Neural crest cell (in vitro differentiated cells): ENCODE data around the gene AGPAT3. TPM values are rescaled to one million over a fixed set of nuclear protein-coding genes. Genes with fewer than 3 reads are reported as not detected.
A peak's percentile ranks its signal among the peaks of the same experiment; 100 is the strongest.

ENCODE experiments used
- DNase-seq: peaks from one replicate; pipeline ENCODE4 v3.0.0; 2021; ENCODE audit warnings: low read depth, mixed read lengths, low spot score
- H3K27ac Mint-ChIP-seq: one replicate; pipeline ENCODE4 v1.8.0; 2021; ENCODE audit warnings: mild to moderate bottlenecking, mixed read lengths; ENCODE audit not compliant: unreplicated experiment
- H3K27me3 Mint-ChIP-seq: 2 replicates; pipeline ENCODE4 v1.8.0; 2021; ENCODE audit warnings: low read depth, mild to moderate bottlenecking, mixed read lengths
- H3K36me3 Mint-ChIP-seq: 2 replicates; pipeline ENCODE4 v1.8.0; 2021; ENCODE audit warnings: low read depth, mild to moderate bottlenecking, mixed read lengths
- H3K4me1 Mint-ChIP-seq: 2 replicates; pipeline ENCODE4 v1.8.0; 2021; ENCODE audit warnings: mixed read lengths
- H3K4me3 Mint-ChIP-seq: one replicate; pipeline ENCODE4 v1.8.0; 2021; ENCODE audit warnings: mild to moderate bottlenecking, mixed read lengths
- H3K9me3 Mint-ChIP-seq: 2 replicates; pipeline ENCODE4 v1.8.0; 2021; ENCODE audit warnings: mixed read lengths
- total RNA-seq: library from RNA; stranded (reverse); gene quantifications from 2 replicates; pipeline ENCODE4 v1.2.1, GENCODE V29; 2021
- TF ChIP-seq, protein P1 (sequence below): fragments of 200-600 bp; sonication (generic); conservative IDR thresholded peaks from 2 replicates; pipeline ENCODE4 v1.5.0; 2021; ENCODE audit warnings: antibody characterized with exemption, mild to moderate bottlenecking

Gene AGPAT3
- total RNA-seq, 1 donor from 2014 or later: 37.3 TPM

DNA sequence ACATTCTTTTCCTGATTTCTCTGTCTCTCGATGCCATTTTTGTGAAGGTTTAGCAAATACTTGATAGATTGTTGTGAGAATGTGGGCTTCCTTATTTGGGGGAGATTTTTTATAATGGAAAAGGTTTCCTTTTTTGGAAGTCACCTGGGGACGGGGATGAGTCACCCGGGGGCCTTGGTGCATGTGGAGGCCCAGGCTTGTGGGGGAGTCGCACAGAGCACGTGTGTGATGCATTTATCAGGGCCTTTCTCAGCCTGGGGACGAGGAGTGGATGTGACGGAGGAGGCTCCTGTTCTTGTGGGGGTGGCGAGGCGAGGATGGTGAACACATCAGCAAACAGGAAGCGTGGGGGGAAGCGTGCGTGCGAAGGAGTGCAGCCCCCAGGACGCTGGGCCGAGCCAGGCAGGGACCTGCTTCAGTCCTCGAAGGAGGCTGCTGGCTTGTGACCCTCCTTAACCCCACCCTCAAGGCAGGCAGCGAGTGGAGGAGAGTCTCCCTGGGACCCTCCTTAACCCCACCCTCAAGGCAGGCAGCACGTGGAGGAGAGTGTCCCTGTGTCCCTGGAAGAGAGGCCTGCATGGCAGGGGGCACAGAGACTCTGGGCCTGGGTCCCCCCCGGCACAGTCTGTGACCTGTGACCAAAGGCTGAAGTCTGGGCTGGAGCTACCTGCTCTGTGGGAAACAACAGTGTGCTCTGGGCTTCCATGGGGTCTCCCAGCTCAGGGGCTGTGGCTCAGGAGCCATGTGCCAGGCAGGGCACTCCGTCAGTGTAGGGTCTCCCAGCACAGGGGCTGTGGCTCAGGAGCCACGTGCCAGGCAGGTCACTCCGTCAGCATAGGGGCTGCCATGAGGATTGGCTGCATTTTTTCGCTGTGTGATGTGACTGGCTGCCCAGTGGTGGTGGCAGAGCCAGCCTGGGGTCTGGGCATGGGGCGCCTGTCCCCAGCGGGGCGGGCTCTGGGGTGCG, 57.2 kb downstream of the AGPAT3 start:
- Mint-ChIP-seq H3K4me1 (peaks cover 53% of the 10 kb centered on the region), H3K27me3 (no peaks in the 10 kb centered on the region), H3K4me3 (peak overlapping the region; percentile 4), H3K36me3 (no peaks in the 10 kb centered on the region), H3K9me3 (no peaks in the 10 kb centered on the region), H3K27ac (peak overlapping the region; percentile 57)
- no peak for DNase-seq
- TF ChIP-seq, protein P1, sequence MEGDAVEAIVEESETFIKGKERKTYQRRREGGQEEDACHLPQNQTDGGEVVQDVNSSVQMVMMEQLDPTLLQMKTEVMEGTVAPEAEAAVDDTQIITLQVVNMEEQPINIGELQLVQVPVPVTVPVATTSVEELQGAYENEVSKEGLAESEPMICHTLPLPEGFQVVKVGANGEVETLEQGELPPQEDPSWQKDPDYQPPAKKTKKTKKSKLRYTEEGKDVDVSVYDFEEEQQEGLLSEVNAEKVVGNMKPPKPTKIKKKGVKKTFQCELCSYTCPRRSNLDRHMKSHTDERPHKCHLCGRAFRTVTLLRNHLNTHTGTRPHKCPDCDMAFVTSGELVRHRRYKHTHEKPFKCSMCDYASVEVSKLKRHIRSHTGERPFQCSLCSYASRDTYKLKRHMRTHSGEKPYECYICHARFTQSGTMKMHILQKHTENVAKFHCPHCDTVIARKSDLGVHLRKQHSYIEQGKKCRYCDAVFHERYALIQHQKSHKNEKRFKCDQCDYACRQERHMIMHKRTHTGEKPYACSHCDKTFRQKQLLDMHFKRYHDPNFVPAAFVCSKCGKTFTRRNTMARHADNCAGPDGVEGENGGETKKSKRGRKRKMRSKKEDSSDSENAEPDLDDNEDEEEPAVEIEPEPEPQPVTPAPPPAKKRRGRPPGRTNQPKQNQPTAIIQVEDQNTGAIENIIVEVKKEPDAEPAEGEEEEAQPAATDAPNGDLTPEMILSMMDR: no peak

DNA sequence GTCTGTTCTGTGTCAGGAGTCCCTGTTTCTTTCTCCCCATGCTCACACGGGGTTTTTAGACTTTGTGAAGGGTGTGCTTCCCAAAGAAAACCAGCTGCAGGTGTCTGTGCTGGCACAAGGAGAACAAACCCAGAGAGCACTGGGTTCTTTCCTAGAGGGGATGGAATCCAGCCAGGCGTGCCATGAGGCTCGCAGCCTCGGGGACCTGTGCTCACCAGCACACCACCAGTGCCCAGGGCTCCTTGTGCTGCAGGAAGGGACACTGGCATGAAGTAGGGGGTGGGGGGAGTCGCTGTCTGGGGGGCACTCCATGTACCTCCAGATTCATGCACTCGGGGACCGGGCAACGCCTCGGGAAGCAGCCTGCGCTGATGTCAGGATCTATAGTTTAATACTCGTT, 57.9 kb downstream of the AGPAT3 start:
- no peak overlapping the region for H3K27ac Mint-ChIP-seq
- H3K9me3 Mint-ChIP-seq: no peaks in the 10 kb centered on the region
- H3K27me3 Mint-ChIP-seq: no peaks in the 10 kb centered on the region
- H3K4me3 Mint-ChIP-seq: no peak overlapping the region
- DNase-seq: no peak
- H3K36me3 Mint-ChIP-seq: no peaks in the 10 kb centered on the region
- TF ChIP-seq, protein P1: no peak
- H3K4me1 Mint-ChIP-seq: peaks cover 51% of the 10 kb centered on the region

DNA sequence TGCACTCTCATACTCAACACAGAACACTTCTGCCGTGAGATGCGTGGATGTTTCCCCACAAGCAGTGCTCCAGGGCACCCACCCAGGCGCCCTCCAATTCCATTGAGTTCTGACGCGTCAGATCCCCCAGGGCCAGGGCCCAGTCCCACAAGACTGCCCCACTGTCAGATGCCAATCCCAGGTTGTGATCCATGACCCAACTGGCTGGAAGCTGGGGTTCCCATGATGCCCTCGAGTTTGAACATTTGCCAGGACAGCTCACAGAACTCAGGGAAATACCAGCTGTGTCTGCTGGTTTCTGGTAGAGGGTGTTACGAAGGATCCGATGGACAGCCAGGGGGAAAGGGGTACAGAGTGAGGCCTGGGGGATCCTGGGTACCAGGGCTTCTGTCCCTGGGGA, 58.4 kb downstream of the AGPAT3 start:
- Mint-ChIP-seq H3K4me3 (no peak overlapping the region), H3K36me3 (no peaks in the 10 kb centered on the region), H3K27ac (no peak overlapping the region), H3K27me3 (no peaks in the 10 kb centered on the region), H3K4me1 (peaks cover 52% of the 10 kb centered on the region), H3K9me3 (no peaks in the 10 kb centered on the region)
- TF ChIP-seq, protein P1: no peak
- DNase-seq: no peak

DNA sequence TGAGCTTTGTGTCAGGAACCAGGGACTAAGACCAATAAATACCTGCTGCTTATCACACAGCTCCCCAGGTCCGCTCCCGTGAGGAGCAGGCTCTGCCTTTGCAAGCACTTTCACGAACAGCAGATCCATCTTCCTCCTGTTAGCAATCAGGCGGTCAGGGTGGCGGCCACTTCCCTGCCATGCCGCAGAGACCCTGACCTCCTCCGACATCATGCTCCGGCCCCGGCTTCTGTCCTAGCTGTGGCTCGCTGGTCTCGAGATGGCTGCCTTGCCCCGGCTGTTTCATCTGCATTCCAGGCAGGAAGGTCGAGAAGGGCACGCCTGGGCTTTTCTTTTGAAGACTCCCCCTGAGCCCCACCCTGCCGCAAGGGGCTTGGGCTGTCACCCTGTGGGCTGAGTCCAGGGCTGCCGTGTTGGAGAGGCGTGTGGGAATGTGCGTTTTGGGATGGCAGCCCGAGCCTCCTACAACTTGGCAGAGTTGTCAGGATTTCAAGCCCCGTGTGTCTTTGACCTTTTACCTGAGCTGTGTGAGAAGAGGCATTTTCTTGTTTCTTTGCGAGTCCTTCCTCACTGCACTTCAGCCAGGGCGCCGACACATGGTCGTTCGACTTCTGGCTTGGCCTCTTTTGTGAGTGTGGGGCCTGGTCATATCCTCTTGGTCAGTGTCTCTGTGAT, 59.5 kb downstream of the AGPAT3 start:
- peak overlapping the region; percentile 75 for H3K27ac Mint-ChIP-seq
- TF ChIP-seq, protein P1: no peak
- no peaks in the 10 kb centered on the region for H3K36me3 Mint-ChIP-seq
- DNase-seq: no peak
- no peaks in the 10 kb centered on the region for H3K27me3 Mint-ChIP-seq
- no peaks in the 10 kb centered on the region for H3K9me3 Mint-ChIP-seq
- H3K4me3 Mint-ChIP-seq: no peak overlapping the region
- H3K4me1 Mint-ChIP-seq: peaks cover 46% of the 10 kb centered on the region

DNA sequence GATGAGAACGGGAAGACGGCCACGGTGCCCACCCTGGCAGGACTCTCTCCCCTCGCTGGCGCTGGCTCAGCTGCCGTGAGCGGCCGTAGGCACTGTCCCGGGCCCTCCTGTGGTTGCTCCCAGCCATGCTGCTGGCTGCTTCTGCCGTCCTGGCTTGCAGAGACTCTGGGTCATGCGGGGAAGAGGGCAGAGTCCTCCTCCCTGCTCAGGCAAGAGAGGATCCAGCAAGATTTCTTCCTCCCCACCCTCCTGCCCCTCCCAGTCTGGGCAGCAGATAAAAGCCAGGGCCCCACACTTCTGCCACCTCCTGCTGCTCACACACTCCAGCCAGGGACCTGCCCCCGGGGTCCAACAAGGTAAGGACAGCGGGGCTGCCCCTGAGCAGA, 60.1 kb downstream of the AGPAT3 start:
- no peaks in the 10 kb centered on the region for H3K27me3 Mint-ChIP-seq
- TF ChIP-seq, protein P1: no peak
- no peak for DNase-seq
- H3K4me3 Mint-ChIP-seq: no peak overlapping the region
- H3K9me3 Mint-ChIP-seq: no peaks in the 10 kb centered on the region
- peak overlapping the region; percentile 43 for H3K27ac Mint-ChIP-seq
- H3K36me3 Mint-ChIP-seq: no peaks in the 10 kb centered on the region
- H3K4me1 Mint-ChIP-seq: peaks cover 46% of the 10 kb centered on the region
